Stimulated activated CD4-positive, alpha-beta T cell treated with anti-CD3 and anti-CD28 coated beads, Interleukin-2, amount 100 ng/mL, for 48 hours (primary cell): Measurements from ENCODE around the gene ADAMTSL4.

Experiments used
- DNase-seq, 2 donors: peaks; one replicate each; pipeline ENCODE4 v3.0.0-alpha.2; 2020

ADAMTSL4 gene

GRCh38 chr1:150535511-150536287 is 13.5 kb upstream of the ADAMTSL4 start:
- no peak for DNase-seq

- DNase-seq = no peak
These were observed 12.1 kb upstream of the ADAMTSL4 start for GRCh38 chr1:150536836-150537731.

GRCh38 chr1:150537732-150538684 is 11.2 kb upstream of the ADAMTSL4 start:
- DNase-seq = no peak

GRCh38 chr1:150543500-150544143 is 5.6 kb upstream of the ADAMTSL4 start:
- DNase-seq = no peak

- no peak for DNase-seq
These were observed 5.0 kb upstream of the ADAMTSL4 start for GRCh38 chr1:150544204-150544603.

DNA sequence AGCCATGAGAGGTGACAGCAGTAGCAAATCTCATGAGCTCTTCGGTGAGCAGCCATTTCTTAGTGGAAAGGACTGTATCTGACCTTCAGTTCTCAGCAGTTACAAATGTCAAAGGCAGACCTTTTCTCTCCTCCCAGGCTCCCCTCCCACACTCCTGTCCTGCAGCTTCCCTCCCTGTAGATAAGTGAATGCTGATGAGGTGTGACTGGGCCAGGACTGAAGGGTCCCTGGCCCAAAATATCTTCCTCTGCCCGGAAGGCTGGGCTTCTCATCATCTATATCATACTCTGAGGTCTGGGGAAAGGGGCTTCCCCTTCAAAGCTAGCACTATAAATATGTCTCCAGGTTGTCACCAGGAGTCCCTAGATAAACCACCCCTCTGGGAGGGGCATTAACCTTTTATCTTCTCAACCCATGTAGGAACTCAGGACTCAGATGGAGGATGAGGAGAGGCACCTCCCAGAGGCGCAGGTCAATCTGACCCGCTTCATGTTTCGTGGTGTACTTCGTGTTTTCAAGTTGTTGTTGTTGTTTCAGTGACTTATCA is 3.6 kb upstream of the ADAMTSL4 start:
- DNase-seq = no peak

GRCh38 chr1:150546294-150546937 is 2.8 kb upstream of the ADAMTSL4 start:
- no peak for DNase-seq

- no peak for DNase-seq
These were observed 930 bp upstream of the ADAMTSL4 start for GRCh38 chr1:150548324-150548631.

- DNase-seq = no peak
These were observed 451 bp downstream of the ADAMTSL4 start for GRCh38 chr1:150549496-150550221.

GRCh38 chr1:150550222-150551050 is 1.2 kb downstream of the ADAMTSL4 start:
- DNase-seq = no peak

GRCh38 chr1:150551051-150551783 is 2.0 kb downstream of the ADAMTSL4 start:
- DNase-seq = no peak

DNA sequence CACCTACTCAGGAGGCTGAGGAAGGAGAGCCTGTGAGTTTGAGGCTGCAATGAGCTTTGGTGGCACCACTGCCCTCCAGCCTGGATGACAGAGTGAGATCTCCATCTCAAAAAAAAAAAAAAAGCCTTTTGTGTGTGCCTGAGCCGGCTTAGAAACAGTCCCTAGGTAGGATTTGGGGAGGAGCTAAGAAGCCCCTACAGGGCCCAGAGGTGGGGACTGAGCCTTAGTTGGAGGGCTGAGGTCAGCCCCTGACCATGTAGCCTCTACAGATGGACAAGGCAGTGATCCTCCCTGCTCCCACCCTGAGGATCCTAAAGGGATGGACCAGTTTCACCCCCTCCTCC is 2.5 kb downstream of the ADAMTSL4 start:
- DNase-seq = no peak

GRCh38 chr1:150552128-150552910 is 3.1 kb downstream of the ADAMTSL4 start:
- no peak for DNase-seq

DNA sequence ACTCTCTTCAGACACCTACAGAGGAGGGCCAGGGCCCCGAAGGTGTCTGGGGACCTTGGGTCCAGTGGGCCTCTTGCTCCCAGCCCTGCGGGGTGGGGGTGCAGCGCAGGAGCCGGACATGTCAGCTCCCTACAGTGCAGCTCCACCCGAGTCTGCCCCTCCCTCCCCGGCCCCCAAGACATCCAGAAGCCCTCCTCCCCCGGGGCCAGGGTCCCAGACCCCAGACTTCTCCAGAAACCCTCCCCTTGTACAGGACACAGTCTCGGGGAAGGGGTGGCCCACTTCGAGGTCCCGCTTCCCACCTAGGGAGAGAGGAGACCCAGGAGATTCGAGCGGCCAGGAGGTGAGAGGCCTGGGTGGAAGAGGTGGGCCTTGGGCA is 3.7 kb downstream of the ADAMTSL4 start:
- DNase-seq = no peak

DNA sequence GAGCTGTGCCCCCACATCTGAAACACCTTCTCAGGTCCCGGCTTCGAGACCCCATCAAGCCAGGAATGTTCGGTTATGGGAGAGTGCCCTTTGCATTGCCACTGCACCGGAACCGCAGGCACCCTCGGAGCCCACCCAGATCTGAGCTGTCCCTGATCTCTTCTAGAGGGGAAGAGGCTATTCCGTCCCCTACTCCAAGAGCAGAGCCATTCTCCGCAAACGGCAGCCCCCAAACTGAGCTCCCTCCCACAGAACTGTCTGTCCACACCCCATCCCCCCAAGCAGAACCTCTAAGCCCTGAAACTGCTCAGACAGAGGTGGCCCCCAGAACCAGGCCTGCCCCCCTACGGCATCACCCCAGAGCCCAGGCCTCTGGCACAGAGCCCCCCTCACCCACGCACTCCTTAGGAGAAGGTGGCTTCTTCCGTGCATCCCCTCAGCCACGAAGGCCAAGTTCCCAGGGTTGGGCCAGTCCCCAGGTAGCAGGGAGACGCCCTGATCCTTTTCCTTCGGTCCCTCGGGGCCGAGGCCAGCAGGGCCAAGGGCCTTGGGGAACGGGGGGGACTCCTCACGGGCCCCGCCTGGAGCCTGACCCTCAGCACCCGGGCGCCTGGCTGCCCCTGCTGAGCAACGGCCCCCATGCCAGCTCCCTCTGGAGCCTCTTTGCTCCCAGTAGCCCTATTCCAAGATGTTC is 4.3 kb downstream of the ADAMTSL4 start:
- no peak for DNase-seq

- DNase-seq = no peak
These were observed 4.9 kb downstream of the ADAMTSL4 start for GRCh38 chr1:150554086-150554452.

DNA sequence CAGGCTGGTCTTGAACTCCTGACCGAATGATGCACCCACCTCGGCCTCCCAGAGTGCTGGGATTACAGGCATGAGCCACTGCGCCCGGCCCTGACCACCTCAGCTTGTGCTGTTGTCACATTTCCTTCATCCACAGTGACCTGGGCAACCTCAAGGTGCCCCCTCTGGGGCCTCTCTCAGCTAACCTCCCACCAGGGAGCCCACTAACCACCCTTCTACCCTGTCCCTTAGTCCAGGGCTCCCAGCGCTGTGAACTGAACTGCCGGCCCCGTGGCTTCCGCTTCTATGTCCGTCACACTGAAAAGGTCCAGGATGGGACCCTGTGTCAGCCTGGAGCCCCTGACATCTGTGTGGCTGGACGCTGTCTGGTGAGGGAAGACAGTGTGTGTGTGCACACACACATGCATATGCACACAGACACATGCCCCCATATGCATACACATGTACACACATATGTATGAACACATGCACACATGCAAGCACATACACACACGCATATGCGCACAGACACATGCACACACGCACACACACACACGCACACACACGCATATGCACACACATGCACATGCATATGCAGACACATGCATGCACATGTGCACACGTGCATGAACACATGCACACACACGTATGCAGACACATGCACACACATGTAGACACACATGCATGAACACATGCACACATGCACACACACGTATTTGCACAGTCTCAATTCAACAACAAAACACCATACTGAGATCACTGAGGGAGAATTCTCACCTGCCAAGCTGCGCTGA is 6.2 kb downstream of the ADAMTSL4 start:
- no peak for DNase-seq
